ENCODE data around the gene BRICD5.
A peak's percentile ranks its signal among the peaks of the same experiment; 100 is the strongest.

BRICD5 gene

DNA sequence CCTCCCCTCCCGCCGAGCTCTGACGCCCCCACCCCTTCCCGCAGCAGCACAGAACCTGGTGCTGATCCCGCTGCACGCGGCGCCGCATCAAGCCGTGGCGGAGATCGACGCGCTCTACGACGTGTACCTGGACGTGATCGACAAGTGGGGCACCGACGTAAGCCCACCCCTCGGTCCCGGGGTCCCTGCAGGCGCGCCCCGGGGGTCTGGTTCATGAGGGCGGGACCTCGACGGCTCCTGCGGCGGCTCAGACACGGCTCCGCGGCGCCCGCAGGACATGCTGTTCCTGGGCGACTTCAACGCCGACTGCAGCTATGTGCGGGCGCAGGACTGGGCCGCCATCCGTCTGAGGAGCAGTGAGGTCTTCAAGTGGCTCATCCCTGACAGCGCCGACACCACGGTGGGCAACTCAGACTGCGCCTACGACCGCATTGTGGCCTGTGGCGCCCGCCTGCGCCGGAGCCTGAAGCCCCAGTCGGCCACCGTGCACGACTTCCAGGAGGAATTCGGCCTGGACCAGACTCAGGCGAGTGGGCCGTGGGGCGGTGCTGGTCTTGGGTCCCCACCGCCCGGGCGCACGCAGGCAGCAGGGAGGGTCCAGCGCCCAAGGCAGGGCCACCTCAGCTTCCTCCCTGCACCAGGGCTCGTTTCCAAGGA, 27.0 kb upstream of the BRICD5 start:
- DNase-seq (ENCODE audit: low spot score): no peak

DNA sequence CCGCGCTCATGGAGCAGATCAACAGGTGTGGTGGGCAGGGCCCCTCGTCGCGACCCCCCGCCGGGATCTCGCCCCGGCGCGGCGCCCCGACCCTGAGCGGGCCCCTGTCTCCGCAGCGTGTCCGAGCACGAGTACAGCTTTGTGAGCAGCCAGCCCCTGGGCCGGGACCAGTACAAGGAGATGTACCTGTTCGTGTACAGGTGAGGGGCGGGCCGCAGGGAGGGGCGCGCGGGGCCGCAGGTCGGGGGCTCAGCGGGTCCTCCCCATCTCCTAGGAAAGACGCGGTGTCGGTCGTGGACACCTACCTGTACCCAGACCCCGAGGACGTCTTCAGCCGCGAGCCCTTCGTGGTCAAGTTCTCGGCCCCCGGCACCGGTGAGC, 26.4 kb upstream of the BRICD5 start:
- DNase-seq (ENCODE audit: low spot score): no peak

DNA sequence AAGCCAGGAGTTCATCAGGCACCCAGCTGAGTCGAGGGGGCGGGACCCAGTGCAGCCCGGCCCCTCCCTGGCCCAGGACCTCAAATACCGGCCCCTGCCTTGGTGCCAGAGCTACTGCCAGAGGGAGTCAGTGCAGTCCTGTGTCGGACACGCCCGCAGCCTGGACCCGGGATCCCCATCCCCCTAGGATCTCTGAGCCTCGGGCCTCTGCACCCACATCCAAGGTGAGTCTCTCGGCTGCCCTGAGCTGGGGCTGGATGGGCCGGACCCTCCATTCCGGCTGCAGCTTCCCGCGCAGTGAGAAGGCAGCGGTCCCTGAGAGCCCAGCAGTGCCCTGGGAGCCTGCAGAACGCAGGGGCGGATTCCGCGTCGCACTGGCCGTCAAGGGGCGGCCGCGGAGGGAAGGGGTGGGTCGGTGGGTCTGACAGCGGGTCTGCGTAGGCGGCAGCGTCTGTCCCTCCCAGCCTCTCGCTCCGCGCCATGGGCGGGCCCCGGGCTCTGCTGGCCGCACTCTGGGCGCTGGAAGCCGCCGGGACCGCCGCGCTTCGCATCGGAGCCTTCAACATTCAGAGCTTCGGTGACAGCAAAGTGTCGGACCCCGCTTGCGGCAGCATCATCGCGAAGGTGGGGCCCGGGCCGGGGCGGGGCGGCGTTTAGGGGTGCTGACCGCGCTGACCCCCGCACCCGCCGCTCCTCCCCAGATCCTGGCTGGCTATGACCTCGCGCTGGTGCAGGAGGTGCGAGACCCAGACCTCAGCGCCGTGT, 25.9 kb upstream of the BRICD5 start, which contains the start of gene DNASE1L2:
Gene DNASE1L2, plus strand, starts transcription at position 108 of the 765 bp plus-strand sequence. Its CDS starts 373 bp downstream, at position 481.
- no peak for DNase-seq (ENCODE audit: low spot score)

DNA sequence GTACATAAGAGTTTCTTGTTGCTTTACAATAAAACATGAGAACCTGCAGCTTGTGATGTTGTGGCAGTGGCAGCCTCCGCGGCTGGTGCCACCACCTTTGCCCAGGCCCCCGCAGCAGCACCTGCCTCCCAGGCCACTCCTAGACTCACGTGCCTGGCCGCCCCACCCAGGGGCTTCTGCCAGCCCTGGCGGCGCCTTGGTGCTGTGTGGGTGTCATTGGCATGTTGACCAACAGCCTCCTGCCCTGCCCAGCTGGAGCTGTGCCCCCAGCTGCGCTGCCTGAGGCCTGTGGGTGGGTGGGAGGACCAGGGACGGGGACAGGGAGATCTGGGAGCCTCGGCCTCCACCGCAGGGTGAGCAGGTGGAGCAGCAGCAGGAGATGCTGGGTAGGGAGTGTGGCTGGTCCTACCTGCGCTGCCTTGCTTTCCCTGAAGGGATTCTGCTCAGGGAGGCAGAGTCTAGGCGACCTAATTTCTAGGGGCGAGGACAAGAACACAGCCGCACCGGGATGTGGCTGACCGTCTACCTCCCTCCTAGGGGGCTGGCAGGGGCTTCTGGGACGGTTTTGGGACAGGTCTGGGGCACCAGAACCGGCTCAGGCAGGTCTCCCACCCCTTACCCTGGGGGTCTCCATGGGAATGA, 25.2 kb upstream of the BRICD5 start:
- DNase-seq (ENCODE audit: low spot score): no peak

DNA sequence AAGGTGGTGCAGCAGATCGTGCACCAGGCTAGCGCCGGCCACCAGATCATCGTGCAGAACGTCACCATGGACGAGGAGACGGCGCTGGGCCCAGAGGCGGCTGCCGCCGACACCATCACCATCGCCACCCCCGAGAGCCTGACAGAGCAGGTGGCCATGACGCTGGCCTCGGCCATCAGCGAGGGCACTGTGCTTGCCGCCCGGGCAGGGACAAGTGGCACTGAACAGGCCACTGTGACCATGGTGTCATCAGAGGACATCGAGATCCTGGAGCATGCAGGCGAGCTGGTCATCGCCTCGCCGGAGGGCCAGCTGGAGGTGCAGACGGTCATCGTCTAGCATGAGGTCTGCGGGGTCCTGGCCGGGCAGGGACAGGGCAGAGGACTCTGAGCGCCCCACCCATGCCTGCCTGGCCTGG, 24.6 kb upstream of the BRICD5 start:
- no peak for DNase-seq (ENCODE audit: low spot score)

DNA sequence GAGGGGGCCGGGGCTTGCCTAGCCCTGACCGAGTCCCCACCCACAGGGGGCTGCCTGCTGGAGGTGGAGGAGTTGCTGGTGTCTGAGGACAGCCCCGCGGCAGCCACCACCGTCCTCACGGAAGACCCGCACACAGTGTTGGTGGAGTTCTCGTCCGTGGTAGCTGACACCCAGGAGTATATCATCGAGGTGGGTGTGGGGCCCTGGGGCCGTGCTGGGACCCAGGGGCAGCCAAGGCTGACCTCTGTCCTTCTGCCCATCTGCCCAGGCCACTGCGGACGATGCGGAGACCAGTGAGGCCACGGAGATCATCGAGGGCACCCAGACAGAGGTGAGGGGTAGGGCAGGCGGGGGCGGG, 24.1 kb upstream of the BRICD5 start:
- DNase-seq (ENCODE audit: low spot score): no peak

DNA sequence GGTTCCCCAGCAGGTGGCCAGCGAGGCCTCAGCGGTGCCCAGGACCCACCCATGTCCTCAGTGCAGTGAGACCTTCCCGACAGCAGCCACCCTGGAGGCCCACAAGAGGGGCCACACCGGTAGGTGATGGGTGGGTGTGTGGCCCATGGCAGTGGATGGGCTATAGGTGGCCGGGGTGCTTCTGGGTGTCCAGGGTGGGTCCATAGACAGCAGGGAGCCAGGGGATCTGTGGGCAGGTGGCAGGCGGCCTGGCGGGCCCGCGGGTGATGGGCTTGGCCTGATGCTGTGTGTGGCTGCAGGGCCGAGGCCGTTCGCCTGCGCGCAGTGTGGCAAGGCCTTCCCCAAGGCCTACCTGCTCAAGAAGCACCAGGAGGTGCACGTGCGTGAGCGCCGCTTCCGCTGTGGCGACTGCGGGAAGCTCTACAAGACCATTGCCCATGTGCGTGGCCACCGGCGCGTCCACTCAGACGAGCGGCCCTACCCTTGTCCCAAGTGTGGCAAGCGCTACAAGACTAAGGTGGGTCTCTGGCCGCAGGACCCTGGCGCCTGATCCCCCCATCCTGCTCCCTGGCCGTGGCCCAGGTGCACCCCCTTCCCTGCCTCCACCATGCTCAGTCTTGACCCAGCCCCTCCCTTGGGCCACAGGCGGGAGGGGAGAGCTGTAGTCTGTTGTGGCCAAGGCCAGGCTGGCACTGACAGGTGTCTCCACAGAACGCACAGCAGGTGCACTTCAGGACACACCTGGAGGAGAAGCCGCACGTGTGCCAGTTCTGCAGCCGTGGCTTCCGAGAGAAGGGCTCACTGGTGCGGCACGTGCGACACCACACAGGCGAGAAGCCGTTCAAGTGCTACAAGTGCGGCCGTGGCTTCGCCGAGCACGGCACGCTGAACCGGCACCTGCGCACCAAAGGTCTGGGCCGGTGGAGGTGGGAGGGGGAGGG, 23.5 kb upstream of the BRICD5 start:
- no peak for DNase-seq (ENCODE audit: low spot score)

DNA sequence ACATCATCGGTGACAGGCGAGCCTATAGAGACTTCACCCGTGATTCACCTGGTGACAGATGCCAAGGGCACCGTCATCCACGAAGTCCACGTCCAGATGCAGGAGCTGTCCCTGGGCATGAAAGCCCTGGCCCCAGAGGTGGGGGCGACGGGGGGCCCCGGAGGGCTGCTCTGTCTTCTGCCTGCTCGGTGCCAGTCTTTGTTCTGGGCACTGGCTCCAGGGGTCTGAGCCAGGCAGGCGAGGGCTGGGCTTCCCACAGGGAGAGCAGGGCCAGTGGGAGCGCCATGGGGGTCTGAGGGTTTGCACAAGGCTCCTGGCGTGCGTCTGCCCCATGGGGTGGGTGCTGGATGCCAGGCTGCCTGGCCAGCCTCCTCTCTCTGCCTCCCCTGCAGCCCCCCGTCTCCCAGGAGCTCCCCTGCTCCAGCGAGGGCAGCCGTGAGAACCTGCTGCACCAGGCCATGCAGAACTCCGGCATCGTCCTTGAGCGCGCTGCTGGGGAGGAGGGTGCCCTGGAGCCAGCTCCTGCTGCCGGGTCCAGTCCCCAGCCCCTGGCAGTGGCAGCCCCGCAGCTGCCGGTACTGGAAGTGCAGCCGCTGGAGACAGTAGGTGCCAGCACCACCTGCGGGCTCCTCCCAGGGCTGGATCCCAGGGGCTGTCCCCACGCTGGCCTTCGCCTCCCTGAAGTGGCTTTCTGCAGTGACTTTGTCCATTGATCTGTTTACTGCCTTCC, 22.5 kb upstream of the BRICD5 start:
- DNase-seq (ENCODE audit: low spot score): no peak

DNA sequence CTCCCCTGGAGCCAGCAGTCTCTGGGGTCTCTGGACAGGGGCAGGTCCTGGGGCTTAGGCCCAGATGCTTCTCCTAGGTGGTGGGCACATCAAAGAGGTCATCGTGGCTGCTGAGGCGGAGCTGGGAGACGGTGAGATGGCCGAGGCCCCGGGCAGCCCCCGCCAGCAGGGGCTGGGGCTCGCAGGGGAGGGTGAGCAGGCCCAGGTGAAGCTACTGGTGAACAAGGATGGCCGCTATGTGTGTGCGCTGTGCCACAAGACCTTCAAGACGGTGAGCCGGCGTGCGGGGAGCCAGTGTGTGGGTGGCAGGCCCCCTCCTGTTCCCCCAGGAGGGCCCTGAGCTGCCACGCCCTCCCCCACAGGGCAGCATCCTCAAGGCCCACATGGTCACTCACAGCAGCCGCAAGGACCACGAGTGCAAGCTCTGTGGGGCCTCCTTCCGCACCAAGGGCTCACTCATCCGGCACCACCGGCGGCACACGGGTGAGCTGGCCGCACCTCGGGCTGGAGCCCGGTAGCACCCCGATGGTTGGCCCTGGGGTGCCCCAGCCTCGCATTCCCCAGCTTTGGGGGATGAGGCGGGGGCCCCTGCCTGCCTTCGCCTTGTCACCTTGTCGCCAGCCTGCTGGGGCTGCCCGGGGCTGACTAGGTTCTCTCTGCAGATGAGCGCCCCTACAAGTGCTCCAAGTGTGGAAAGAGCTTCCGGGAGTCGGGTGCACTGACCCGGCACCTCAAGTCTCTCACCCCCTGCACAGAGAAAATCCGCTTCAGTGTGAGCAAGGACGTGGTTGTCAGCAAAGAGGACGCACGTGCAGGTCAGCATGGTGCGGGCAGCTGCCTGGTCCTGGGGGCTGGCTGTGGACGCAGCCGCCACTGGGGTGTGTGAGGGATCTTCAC, 21.7 kb upstream of the BRICD5 start:
- no peak for DNase-seq (ENCODE audit: low spot score)

DNA sequence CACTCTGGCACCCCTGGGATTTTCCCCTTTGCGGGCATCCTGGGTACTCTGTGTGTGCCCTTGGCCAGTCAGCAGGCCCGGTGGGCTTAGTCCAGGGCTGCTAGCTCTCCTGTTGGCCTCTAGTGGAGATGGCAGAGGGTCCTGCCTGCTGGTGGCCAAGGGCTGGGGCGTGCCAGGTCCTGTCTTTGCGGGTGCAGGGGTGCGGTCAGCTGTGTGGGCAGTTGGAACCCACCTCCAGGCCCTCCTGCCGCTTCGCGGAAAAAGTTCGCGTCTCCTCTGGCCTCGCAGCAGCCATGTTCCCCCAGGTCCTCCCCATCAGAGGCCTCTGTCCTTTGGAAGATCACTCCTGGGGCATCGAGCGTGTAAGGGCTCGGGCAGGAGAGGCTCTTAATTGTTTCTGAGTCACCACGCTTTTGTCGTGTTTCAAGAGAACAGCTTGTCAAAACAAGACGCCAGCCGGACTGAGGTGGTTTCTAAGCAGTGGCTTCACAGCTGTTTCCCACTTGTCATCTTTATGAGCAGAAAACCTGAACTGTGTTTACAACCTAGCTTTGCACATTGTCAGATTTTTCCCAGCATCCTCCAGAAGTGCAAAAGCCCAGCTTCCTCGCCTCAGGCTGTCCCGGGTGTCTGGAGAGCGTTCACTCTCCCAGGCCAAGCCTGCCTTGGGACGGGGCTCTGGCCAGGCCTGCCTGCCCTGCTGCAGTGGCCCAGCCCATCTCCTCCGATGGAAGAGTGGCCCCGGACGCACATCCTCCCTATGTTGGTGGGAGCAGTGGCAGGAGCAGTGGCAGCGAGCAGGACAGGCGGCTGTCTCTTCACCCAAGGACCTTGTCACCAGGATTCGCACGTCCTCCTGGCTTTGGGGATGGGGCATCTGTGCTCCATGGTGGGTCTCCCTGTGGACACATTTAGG, 20.6 kb upstream of the BRICD5 start:
- no peak for DNase-seq (ENCODE audit: low spot score)

DNA sequence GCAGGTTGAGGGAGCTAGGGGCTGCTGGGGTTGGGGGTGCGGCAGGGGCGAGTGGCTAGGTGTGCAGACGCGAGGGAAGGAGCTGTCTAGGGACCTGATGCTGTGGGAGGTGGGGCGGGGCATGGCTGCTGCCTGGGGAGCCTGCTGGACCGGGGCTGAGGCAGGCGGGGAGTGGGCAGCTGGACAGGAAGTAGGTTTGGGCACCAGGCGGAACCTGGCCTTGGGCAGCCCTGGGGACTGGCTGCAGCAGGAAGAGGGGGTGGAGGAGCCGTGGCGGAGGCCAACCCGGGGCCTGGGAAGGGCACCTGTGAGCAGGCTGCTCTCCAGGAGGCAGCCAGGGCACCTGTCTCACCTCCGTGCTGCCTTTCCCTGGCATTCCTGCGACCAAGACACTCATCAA, 19.7 kb upstream of the BRICD5 start:
- DNase-seq (ENCODE audit: low spot score): no peak

DNA sequence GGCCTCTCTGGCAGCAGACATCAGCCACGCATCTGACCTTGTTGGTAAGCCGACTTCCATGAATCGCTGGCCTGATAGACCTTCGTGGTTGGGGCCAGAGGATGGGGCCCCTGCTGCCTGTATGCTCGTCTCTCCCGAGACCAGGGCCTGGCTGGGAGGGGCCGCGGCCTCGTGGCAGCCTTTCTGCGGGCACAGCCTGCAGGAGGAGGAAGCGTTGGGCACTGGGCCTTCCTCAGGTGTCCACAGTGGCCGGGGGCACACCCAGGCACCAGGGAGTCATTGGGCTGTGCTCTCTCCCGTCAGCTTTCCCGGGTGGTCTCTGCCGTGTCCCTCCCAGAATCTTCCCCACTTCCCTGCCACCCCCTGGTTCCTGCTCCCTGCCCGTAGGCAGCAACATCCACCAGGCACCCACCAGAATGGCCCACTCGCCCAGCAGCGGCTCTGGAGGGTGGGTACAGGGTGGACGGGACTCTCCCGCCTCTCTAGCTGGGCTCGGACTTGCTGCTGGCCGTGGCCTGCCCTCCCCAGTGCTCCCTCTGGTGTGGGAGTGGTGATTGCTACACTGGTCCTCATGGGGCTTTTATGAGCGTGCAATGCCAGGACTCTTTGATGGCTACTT, 19.1 kb upstream of the BRICD5 start:
- DNase-seq (ENCODE audit: low spot score): no peak

DNA sequence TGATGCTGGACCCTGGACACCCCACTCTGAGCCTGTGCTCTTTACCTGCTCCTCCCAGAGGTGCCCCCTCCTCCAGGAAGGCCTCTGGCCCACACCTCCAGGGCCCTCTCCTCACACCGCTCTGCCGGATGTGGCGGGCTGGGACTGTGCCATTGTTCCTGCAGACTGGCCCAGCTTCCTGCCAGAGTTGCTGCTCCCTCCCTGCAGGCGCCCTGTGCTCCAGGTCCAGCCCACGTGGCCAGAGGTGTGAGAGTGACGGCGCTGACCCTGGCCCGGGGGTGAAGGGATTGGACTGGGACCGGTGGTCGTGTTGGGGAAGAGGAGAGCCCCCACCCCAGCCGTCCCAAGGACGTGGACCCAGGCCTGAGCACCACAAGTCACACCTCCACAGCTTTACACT, 18.4 kb upstream of the BRICD5 start:
- no peak for DNase-seq (ENCODE audit: low spot score)

DNA sequence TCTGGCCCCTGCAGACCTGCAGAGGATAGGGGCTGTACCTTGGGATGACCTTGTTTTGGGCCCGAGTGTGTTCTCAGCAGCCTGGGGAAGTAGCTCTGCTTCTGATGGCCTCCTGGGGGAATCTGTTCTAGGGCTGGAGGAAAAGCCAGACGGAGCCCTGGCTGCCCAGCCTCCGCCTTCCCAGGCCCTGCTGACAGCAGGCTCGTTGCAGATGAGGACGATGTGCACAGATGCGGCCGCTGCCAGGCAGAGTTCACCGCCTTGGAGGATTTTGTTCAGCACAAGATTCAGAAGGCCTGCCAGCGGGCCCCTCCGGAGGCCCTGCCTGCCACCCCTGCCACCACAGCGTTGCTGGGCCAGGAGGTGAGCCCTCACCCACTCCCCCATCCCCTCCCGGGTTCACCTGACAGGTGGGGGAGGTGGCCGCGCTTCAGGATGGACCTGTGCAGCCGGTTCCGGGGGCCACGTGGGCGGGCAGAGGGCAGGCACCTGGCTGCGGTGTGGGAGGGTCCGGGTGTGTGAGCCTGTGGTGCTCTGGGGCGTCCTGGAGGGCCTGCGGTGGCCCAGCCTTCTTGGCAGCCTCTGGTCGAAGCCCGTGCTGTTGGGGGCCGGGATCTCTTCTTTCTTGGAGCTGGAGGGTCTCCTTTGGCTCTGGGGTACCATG, 17.6 kb upstream of the BRICD5 start:
- no peak for DNase-seq (ENCODE audit: low spot score)

DNA sequence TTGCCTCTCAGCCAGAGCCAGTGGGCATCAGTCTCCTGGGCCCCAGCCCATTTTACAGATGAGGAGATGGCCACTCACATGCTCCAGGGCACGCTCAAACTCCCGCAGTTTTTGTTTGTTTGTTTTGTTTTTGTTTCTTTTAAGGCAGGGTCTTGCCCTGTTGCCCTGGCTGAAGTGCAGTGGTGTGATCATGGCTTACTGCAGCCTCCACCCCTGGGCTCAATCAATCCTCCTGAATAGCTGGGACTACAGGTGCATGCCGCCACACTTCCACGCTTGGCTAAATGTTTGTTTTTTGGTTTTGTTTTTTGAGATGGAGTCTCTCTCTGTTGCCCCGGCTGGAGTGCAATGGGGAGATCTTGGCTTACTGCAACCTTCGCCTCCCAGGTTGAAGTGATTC, 16.3 kb upstream of the BRICD5 start:
- no peak for DNase-seq (ENCODE audit: low spot score)

DNA sequence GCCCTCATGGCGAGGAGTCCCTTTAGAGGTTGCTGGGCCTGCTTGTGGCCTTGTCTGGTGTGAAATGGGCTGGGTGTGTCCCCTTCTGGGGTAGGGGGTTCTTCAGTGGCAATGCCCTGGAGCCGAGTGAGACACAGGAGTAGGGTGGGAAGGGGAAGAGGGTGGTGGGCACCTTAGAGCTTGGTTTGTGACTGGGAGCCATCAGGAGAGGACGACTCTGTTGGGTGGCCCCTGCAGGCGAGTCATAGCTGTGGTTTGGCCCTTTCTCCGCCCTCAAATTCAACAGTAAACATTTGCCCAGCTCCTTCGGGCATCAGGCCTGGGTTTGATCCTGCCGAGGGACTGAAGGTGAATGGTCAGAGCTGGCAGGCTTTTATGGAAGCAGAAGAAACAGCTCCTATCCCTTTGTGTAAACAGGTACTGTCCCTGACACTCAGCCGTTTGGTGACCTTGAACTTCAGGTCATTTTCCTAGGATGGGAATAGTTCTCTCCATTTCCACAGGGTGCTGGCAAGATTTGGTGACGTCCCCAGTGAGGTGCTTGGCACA, 15.7 kb upstream of the BRICD5 start:
- DNase-seq (ENCODE audit: low spot score): no peak

DNA sequence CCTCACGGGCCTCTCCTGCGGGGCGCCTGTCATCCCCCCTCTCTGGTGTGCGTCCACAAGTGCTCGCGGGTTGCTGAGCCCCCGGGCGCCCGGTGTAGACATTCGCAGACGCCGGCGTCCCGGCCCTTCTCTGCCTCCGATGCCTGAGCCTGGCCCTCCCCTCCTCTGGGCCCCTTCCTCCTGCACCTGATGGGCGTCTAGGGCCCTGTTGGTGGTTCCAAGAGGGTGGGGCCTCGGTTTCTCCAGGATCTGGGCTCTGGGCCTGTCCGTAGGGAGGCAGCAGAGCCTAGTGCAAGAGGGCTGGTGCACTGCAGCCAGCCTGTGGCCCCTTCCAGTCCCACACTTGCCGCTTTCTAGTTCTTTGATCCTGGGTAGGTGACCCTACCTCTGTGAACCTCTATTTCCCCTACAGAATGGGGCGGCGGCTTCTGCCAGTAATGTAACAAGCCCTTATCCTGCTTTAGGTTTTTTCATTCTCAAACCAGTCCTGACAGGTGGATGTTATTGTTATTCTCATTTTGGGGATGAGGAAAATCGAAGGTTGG, 13.4 kb upstream of the BRICD5 start:
- peak; percentile 75 for DNase-seq (ENCODE audit: low spot score)
